GM19351 (cell line): Measurements from ENCODE around the gene SREBF1.

ENCODE experiments used
- ATAC-seq: cut with Tn5 transposase; IDR thresholded peaks from one replicate; pipeline ENCODE4 v1.9.1; 2021; ENCODE audit warnings: mild to moderate bottlenecking, moderate library complexity; ENCODE audit not compliant: unreplicated experiment

SREBF1 gene

DNA sequence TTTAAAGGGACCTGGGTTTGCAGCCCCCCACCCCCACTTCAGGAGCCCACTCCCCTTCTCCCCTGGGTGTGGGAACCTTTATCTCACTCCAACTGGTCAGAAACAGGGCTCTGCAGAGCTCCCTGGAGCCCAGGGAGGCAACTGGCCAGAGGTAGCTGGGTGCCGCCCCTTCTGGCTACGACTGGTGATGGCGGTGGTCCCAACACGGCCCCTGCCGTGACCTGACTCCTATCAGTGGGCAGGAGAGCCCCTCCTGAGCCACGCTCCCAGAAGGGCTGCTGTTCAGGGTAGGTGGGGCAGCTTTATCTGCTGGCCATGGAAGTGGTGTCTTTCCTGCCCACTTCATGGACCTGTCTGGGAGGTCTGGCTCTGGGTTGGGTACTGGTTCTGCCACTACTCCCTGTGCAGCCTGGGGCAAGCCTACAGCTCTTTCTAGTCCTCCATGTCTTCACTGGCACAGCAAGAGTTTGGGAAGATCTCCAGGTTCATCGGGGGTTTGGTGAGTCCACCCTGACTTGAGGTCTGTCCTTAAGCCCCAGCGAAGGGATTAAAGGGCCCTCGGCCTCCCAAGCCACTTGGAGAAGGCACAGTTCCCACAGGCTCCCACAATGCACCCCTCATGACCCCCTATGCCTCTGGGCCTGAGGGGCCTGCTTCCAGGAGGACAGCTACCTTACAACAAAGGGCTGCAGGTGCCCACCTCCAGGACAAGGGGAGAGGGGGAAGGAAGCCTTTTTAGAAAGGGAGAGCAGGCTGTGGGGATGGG lies 5.5 kb upstream of the SREBF1 start:
- no peak for ATAC-seq

DNA sequence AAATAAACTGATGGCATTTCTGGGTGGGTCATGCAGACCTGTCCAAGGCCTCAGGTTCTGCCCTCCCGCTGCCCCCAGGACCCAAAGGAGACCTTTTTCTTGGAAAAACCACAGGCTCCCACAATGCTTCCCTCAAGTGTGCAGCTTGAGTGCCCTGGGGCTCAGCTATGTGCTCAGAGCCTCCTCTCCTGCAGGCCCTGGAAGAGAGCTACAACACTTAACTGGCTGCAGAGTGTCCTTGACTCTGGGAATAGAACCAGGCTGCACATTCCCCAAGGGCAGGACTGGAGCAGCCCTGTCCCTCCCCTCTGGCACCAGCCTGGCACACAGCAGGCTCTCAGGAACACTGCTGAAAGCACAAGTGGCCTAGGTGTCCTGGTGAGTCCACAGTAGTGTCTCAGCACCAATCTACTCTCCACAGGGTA lies 4.8 kb upstream of the SREBF1 start:
- no peak for ATAC-seq

DNA sequence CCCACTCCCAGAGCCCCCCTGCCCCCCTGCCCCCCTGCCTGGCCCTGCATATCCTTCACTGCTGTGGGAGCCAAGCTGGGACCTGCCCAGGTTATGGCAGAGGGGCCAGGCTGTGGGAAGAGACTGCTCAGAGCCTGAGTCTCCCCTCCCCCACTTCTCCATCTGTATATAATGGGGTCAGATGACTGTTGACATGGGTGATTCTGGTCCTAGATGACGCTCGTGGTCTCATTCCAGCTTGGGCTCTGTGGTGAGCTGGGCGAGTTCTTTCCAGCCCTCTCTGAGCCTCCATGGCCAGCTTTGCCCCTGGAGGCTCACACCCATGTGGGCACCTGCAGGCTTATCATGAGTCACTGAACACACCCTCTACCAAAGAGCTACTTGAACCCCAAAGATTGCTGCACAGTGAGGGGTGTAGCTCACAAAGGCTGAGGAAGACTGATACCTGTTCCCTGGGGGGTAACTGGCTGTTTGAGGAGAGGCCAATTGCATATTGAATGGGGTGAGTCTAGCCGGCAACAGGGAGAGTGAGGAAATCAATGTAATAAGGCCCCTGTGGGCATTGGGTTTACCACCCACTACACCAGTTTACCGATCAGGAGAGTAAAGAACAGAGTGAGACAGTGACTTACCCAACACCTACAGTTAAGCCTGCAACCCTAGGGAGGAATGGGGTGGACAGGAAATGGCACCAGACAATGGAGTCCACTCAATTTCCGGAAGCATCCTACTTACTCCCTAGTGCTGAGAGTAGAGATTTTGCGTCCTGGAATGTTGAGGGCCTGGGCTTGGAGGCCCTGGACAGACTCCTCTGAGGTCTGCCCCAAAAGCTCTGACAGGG lies 4.2 kb upstream of the SREBF1 start:
- ATAC-seq, result no peak

DNA sequence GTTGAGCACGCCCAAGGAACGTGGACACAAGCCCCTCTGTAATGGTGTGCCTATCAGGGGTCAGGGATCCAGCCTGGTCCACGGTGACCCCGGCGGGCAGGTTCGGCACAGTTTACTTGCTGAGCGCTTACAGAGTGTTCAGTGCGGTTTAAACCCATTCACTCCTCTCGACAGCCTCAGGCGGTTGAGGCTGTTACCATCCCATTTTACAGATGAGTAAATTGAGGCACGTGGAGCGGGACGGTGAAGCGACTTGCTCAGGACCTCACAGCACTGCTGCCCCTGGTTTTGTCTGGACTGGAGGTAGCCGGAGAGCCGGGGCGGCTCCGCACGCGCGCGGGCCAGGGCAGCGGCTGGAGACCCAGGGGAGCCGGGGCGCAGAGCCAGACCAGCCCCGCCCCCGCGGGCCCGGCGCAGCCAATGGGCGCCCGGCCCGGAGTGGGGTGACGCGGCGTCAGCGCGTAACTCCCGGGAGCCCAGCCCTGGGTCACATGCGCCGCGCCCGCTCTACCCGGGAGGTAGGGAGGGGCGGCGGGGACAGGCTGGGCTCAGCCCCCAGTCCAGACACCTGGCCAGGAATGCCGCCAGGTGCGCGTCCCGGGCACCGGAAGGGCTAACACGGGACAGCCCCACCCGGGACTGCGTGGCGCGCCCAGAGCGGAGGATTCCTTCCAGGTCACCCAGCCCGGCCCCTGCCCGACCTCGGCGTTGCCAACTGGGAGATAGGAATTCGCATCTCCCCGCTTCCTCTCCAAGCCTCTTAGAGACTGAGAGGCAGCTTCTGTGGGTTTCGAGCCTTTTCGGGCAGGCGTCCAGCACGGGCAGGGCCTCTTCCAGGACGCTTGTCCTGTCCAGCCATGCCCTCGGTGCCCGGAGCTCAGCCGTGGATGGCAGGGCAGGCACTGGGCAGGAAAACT lies 3.3 kb upstream of the SREBF1 start:
- ATAC-seq, result peak; percentile 67

DNA sequence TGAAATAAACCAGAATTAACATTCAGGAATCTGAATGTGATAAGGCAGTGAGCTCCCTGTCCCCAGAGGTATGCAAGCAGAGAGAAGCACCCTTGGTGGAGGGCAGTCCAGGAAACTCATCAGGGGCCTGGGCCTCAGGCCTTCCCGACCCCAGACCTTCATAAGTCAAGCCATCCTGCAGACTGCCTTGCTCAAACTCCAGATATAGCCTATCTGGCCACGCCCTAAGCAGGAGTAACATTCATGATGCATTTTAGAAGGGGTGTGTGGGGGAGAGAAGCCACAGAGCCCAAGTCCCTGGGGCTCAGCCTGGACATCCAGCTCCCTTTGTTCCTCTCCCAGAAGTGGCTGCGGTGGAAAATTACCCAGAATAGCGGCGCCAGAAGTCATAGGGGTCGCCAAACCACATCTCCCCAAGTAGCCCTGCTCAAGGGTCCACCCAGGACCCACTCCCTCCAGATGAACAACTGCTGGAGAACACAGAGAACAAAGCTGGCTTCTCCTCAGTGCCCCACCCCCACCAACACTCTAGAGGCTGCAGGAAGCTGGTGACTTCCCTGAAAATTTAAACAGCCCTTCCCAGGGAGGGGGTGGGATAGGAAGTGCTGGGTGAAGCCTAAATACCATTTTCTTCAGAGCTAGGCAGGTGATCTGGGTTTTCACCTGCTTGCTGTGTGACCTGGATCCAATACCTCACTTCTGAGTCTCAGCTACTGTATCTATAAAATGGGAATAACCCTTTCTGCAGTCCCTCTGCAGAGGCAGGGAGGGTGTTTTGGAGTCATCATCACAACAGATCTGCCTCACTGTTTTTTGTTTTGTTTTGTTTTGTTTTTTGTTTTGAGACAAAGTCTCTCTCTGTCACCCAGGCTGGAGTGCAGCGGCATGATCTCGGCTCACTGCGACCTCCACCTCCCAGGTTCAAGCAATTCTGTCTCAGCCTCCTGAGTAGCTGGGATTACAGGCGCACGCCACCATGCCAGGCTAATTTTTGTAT lies 1.5 kb upstream of the SREBF1 start:
- no peak for ATAC-seq

DNA sequence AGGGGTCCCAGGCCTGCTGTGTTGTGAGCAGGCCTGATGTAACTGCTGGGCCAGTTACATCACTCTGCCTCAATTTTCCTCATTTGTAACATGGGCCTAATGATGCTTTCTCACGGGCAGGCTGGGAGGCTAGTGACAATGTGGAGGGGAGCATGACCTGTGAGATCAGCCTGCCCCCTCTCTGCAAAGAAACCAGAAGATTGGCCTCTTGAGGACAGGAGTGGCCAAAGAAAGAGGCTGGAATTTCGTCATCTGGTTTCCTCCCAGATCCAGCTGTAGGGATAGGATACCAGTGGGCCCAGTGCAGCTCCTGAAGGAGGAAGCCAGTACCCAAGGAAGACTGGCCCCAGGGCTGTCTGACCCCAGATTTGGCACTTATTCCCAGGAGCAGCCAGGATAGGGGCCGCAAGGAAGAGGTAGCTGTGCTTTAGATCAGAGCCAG lies 615 bp upstream of the SREBF1 start:
- no peak for ATAC-seq

DNA sequence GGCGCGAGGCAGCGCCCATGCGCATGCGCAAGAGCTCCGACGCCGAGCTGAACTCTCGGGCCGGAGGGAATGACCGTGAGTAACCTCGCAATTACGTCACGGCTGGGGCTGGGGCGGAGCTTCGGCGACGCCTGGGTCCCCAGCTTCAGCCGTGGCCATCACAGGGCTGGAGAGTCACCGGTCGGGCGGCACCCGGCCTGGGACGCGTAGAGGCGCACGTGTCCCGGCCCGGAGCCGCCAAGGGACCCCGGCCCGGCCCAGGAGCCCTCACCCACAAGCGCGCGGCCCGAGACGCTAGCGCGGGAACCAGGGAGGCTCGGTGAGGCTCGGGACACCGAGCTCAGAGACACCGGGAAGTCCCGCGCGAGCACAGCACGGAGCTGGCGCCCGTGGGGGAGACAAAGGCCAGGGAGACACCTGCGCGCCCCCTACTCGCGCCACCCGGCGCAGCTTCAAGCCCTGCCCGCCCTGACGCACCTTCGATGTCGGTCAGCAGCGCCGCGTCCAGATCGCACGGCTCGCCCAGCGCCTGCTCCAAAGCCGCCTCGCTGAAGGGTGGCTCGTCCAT lies 452 bp downstream of the SREBF1 start:
- ATAC-seq, result peak; percentile 66

DNA sequence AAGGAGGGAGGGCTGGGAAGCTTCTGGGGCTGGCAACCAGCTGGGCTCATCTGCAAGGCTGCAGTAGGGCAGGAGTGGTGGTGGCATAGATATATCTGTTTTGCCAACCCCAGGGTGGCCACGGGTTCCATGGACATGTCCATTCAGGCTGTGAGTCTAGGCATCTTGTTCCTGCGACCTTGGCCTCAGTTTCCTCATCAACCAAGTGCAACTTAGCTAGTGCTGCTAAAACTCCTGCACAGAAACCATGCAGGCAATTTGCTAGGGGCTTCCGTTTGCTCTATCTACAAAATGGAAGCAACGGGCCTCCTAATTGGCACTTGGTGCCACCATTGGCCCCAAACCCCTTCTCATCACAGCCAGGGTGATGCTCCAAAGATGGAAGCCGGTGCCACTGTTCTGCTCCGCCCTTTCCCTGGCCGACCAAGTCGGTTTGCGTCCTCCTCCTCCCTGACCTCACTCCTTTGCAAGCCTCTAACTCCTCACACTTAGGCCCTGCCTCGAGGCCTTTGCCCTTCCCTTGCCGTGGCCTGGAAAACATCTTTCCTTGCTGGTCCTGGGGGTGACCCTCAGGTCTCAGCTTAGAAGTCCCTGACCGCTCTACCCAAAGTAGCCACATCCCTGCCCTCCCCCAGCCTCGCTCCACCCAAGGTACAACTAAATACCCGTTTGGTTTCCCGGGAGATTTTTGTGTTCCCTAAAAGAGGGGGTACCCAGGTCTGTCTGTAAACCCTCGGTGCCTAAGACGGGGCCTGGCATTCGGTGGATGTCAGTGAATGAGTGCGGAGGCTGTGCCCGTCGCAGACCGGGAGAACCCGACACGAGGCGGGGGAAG lies 1.2 kb downstream of the SREBF1 start:
- no peak for ATAC-seq

DNA sequence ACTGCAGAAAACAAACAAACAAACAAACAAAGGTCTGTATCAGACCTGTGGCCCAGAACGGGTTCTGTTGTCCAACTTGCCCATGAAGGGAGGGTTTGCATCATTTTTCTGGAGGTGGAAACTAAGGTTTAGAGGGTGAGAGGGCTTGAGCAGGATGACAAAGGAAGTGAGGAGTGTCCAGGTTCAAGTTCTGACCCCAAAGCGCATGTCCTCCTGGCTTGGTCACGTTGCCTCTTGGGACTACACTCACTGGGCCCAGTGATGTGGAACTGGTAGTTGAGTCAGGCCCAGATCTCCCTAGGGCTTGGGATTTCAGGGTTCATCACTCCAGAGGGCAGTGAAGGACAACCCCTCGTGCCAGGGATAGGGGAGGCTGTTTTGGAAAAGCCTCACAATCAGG lies 1.8 kb downstream of the SREBF1 start:
- no peak for ATAC-seq

DNA sequence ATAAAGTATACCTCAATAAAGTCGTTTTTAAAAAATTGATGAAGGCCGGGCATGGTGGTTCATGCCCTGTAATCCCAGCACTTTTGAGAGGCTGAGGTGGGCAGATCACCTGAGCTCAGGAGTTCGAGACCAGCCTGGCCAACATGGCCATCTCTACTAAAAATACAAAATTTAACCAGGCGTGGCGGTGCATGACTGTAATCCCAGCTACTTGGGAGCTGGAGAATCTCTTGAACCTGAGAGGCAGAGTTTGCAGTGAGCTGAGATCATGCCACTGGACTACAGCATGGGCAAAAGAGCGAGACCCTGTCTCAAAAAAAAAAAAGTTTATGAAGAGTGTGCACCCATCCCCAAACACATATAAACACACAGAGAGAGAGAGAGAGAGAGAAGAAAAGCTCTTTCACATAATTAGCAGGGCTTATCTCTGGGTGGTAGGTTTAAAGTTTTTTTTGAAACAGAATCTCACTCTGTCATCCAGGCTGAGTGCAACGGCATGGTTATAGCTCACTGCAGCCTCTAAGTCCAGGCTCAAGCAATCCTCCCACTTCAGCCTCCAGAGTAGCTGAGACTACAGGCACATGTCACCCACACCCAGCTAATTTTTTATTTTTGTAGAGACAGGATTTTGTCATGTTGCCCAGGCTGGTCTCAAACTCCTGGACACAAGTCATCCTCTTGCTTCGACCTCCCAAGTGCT lies 3.0 kb downstream of the SREBF1 start:
- no peak for ATAC-seq

DNA sequence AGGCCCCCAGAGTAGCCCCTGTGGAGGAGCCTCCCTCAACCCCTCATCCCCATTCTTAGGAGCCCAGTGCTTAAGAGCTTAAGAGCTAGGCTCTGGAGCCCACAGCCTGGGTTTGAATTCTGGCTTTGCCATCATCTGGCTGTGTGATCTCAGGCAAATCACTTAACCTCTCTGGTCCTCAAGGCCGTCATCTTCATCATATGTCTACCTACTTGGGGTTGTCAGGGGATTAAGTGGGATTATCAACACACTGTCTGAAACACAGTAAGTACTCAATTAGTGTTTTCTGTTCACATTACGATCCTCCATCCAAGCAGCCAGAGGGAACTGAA lies 4.8 kb downstream of the SREBF1 start:
- no peak for ATAC-seq

DNA sequence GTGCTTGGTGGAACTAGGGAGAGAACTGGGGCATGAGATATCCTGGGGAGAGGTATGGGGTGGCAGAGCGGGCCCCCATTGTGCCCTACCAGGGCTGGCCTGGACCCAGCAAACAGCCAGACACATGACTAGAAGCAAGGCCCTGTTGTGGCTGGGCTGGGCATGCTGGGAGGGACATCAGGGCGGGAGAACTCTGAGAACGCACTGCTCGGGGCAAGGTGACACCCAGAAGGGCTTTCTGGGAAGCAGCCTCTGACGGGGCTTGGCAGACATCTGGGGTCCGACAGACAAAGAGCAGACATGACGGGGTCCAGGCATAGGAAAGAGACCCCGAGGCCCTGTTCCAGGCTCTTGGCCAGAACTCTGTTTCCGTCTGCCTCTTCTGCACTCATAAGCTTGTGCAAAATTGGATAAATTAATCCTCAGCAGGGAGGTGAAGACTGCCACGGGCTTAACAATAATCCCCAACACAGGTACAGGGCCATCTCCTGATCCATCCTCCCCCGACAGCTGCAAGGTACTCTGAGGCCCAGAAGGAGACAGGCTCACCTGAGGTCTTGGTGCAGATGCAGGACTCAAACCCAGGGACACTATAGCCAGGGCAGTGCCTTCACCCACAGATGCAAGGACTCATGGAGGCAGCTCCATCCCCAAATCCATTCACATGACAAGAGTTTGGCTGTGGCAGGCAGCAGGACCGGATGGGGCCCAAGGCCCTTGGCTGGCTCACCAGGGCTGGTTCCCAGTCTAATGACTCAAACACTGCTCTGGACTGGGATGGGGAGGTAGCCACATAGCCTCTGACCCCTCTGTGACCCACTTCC lies 5.4 kb downstream of the SREBF1 start:
- no peak for ATAC-seq

DNA sequence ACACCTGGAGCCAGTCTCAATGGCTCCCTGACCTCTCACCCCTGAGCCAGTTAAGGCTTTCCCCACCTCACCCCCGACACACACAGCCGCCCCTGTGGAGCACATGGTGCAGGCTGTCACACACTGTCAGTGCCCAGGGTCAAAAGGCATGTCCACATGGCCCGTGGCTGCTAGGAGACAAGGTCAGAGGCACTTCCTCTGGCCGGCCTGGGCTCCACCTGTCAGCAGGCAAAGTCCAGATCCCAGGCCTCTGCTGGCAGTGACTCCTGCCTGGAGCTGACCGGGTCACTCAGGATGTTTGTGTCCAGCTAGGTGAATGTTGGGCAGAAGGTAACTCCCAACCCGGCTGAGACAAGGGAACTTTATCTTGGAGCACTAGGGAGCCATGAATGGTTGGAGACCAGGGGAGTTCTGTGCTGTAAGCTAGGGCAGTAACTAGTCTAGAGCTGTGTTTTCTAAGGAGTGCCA lies 6.0 kb downstream of the SREBF1 start:
- ATAC-seq, result no peak

DNA sequence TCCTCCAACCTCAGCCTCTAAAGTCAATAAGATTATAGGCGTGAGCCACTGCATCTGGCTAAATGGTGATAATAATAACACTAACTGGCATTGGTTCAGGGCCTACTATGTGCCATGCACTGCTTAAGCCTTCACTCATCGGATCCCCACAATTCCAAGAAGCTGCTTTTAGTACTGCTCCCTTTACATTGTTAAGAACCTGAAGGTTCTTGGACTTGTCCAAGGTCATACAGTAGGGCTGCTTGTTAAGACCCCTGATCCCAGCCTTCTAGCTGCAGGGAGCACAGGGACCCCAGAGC lies 6.6 kb downstream of the SREBF1 start:
- no peak for ATAC-seq

DNA sequence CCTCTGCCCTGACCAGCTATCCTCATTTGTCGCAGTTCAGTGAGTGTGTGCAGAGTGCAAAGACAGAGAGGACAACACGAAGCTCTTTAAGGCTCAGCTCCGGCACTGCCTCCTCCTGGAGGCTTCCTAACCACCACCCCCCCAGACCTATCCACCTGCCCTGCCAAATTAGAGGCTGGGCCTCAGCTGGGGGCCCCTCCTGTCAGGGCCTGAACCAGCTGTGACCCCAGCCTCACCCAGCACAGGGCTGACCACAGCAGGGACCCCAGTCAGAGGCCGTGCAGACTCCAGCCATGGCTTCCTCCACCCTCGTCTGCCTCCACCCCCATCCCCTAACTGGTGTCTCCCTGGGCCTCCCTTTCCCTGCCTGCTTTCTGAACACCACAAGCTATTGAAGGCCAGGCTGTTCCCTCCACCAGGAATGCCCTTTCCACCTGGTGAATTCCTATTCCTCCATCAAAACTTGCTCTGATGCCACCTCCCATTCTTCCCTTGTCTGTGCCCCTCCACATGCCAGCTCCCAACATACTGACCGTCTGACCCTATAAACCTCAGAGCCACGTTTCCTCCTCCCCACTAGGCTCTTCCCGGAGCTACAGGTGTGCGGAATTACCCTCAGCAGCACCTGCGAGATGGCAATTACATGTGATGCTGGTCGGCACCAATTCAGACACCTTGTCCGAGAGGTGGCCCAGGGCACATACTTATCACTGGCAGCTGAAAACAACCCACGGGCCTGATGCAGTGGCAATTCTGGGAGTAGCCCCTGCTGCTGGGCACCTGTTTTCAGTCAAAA lies 8.8 kb downstream of the SREBF1 start:
- ATAC-seq, result no peak

DNA sequence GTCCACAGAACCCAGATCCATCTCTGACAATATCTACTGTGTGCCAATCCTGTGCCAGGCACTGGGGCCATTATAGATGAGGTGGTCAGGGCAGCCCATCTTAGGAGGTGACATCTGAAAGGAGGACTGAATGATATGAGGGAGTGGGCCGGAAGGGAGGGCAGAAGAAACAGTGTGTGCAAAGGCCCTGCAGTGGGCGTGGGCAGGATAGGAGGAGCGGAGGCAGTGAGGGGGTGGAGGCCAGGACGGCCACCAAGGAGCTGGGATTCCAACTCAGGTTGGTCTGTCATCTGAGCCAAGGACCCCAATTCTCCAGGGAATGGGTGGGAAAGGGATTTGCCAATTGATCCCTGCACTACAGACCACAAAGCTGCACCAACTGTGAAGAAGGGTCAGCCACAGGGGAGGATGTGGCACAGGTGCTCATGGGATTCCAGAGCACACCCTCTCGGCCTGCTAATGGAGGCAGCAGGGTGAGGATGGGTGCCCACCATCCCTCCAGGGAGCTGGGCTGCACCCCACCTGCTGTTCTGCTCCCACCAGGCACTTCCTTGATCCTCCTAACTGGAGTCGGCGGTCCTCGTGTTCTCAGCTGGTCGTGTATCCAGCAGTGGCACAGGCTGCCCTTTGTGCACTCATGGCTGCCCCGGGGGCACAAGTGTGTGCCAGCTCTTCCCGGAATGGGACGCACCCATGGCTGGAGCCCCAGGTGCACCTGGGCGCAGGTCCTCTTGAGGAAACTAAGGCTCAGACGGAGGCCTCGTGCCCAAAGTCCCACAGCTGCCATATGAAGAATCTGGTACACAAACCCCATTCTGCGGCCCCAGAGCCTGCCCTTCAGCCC lies 9.6 kb downstream of the SREBF1 start:
- ATAC-seq, result no peak
